C4-2B (cell line): ENCODE data around the gene TEX29.

Experiments
- H3K27ac ChIP-seq: fragments of 450-650 bp; 2 replicates; pipeline ENCODE4 v1.5.1; 2017
- CTCF ChIP-seq: fragments of 450-650 bp; conservative IDR thresholded peaks from 2 replicates; pipeline ENCODE4 v1.5.1; 2017; ENCODE audit warnings: mild to moderate bottlenecking
- ZFX ChIP-seq: fragments of 450-650 bp; IDR thresholded peaks from 2 replicates; pipeline ENCODE4 v1.6.1; 2017

Gene TEX29

DNA sequence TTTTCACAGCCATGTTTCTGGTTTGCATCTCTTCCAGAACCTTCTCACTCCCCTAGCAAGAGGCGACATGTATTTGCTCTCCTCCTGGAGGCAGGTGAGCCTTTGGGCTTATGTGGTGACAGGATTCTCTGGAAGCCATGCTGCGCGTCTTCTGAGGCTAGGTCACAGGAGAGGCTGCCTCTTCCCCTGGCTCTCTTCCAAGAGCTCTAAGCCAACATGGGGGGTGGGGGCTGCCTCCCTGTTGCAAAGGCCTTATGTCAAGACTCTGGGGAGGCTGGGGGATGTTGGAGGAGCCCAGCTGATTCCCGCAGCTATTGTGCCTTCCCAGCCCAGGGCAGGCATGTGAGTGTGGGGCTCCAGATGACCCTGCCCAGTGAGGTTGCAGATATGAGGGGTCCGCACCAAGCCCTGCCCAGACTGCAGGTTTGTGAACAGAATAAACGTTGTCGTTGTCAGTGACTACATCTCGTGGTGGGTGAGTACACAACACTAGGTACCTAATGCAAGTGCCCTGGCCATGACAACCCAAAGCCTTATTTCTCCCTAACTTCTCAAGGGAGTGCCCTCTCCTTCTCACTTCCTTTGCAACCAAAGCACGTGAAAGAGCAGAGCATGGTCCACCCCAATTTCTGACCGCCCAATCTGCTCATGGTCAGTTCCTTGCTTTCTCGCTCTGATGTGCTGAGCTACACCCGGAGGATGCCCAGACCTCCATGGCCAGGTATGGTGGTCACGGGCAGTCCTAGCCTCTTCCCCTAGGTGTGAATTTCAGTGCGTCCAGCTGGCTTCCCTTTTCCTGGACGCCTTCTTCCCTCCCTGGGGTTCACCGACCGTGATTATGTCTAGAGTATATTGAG is 44.9 kb downstream of the TEX29 start:
- TF ChIP-seq ZFX (no peak), CTCF (no peak)
- H3K27ac ChIP-seq = no peak overlapping the region

- TF ChIP-seq CTCF = no peak
- no peak for TF ChIP-seq ZFX
- no peak overlapping the region for H3K27ac ChIP-seq
These were observed 46.9 kb downstream of the TEX29 start for GRCh38 chr13:111367340-111367739.

GRCh38 chr13:111368091-111368490 is 47.6 kb downstream of the TEX29 start:
- TF ChIP-seq ZFX (no peak), CTCF (no peak)
- no peak overlapping the region for H3K27ac ChIP-seq

DNA sequence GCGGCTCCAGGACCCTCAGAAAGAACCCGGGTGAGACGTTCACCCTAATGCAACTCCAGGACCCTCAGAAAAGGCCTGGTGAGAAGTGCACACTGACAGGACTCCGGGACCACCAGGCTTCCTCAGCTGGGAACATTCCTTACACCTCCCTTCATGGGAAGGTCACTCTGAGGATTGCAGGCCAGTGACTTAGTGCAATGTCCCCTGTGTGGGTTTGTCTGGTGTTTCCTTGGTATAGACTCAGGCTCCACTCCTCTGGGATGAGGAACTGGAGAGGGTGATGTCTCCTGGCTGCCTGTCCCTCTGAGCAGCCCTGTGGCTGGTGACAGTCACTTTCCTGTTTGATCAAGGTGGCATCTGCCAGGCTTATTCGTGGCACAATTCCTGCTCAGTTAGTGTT is 49.7 kb downstream of the TEX29 start:
- TF ChIP-seq ZFX = no peak
- no peak for TF ChIP-seq CTCF
- no peak overlapping the region for H3K27ac ChIP-seq

DNA sequence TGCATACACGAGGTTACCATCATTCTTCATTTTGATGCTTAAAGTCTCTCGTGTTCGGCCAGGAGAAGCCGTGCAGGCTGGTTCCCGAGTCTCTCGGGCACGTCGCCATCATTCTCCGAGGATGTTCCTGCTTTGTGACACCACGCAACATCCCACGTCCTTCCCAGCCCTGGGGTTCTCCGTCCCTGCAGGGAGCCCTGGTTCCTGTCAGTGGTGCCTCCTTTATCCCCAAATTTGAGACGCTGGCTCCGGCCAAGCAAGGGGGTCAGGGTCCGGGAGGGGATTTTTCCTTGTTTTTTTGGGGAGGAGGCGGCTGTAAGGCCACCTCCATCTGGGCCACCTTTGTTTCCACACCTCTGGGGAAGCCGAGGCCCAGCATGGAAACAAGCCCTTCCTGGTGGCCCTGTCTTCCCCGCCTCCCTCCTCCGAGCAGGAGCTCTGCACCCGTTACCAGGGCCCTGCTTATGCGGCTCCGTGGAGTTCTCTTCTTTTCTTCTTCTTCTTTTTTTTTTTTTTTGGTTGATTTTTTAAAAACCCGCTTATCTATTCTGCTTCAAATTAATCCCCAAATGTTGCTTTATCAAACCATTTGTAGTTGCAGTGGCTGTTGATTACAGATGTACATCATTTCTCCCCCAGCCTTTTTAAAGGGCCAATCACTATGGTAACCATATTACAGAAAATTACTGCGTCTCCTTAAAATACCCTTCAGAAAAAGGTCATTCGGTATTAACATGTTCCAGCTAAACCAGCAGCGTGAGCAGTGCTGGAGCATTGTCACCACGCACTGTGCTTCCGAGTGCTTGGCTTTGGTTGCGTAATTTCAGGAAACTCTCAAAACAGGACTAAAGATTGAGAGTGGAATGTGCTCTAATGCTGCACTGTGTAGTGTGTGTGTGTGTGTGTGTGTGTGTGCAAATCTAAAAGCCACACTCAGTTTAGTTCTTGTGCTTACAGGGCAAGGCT is 50.4 kb downstream of the TEX29 start:
- TF ChIP-seq ZFX = no peak
- TF ChIP-seq CTCF = no peak
- no peak overlapping the region for H3K27ac ChIP-seq

GRCh38 chr13:111371720-111372119 is 51.3 kb downstream of the TEX29 start:
- no peak overlapping the region for H3K27ac ChIP-seq
- TF ChIP-seq CTCF (no peak), ZFX (no peak)
